HL-60 (cell line): ENCODE data around the gene SOX18.

Experiments used
- DNase-seq, 2 experiments: peaks; one replicate each; pipeline ENCODE4 v3.0.0-alpha.2; 2010 to 2020; ENCODE audit warnings: low read depth in 1 of 2, low spot score in 1 of 2
- H3K27ac ChIP-seq: fragments of 250-450 bp; sonication (Bioruptor Pico); replicated peaks from 2 replicates; pipeline ENCODE4 v1.5.1; 2020; ENCODE audit warnings: mild to moderate bottlenecking, moderate library complexity
- H3K27me3 ChIP-seq: fragments of 250-450 bp; sonication (Bioruptor Pico); 2 replicates; pipeline ENCODE4 v1.5.1; 2021; ENCODE audit warnings: mild to moderate bottlenecking, moderate library complexity; ENCODE audit not compliant: insufficient read depth, poor library complexity, severe bottlenecking
- H3K4me3 ChIP-seq: replicated peaks from 2 replicates; pipeline ENCODE4 v1.5.1; 2011; ENCODE audit warnings: mild to moderate bottlenecking, control low read depth, low read length; ENCODE audit not compliant: insufficient read depth
- CTCF ChIP-seq: IDR thresholded peaks from one replicate; pipeline ENCODE4 v1.5.1; 2011; ENCODE audit warnings: low read length, control low read depth, inconsistent platforms; ENCODE audit not compliant: insufficient read depth
- GABPA ChIP-seq: IDR thresholded peaks from 2 replicates; pipeline ENCODE4 v1.6.1; 2012; ENCODE audit warnings: low read depth
- POLR2AphosphoS5 ChIP-seq: IDR thresholded peaks from 2 replicates; pipeline ENCODE4 v1.6.1; 2012; ENCODE audit warnings: low read depth
- REST ChIP-seq: IDR thresholded peaks from 2 replicates; pipeline ENCODE4 v1.6.1; 2012; ENCODE audit warnings: low read depth; ENCODE audit not compliant: insufficient replicate concordance
- SPI1 ChIP-seq: IDR thresholded peaks from 2 replicates; pipeline ENCODE4 v1.6.1; 2012; ENCODE audit warnings: low read depth, mild to moderate bottlenecking, borderline replicate concordance

The SOX18 gene

GRCh38 chr20:64083378-64083803 is 34.0 kb upstream of the SOX18 start:
- TF ChIP-seq CTCF (peak; percentile 31), SPI1 (no peak), REST (no peak), POLR2AphosphoS5 (peak; percentile 43; the same call in 1 of the 2 replicates)
- Histone ChIP-seq H3K4me3 (peak overlapping the region; percentile 48), H3K27me3 (no peaks in the 10 kb centered on the region), H3K27ac (peak overlapping the region; percentile 95)
- peak in 1 of 2 experiments; percentile 76 for DNase-seq

- H3K27ac ChIP-seq = peak overlapping the region; percentile 95
- no peak for DNase-seq
- H3K4me3 ChIP-seq = peak overlapping the region; percentile 48
- H3K27me3 ChIP-seq = no peaks in the 10 kb centered on the region
- TF ChIP-seq CTCF = no peak
- no peak for TF ChIP-seq SPI1
- no peak for TF ChIP-seq GABPA
- TF ChIP-seq REST = no peak
- TF ChIP-seq POLR2AphosphoS5 = no peak
These were observed 33.5 kb upstream of the SOX18 start for GRCh38 chr20:64082820-64083377.

- TF ChIP-seq POLR2AphosphoS5 (no peak), CTCF (no peak), SPI1 (no peak), REST (no peak), GABPA (no peak)
These were observed 32.8 kb upstream of the SOX18 start for GRCh38 chr20:64082126-64082731.

More at GRCh38 chr20:64082126-64082731, 32.8 kb upstream of the SOX18 start:
- DNase-seq = peak in 1 of 2 experiments; percentile 48
- Histone ChIP-seq H3K27me3 (no peaks in the 10 kb centered on the region), H3K4me3 (no peak overlapping the region), H3K27ac (peak overlapping the region; percentile 95)
